Measurements from ENCODE around the gene SPAG16. TPM values are rescaled to one million over a fixed set of nuclear protein-coding genes. Genes with fewer than 3 reads are reported as not detected.

SPAG16 gene
- total RNA-seq, 1 donor from 2014 or later, result 18.1 TPM

GRCh38 chr2:213545964-213546475, 261.8 kb downstream of the SPAG16 start:
- Mint-ChIP-seq H3K36me3 (ENCODE audit: unreplicated experiment) (no peaks in the 10 kb centered on the region), H3K27ac (ENCODE audit: unreplicated experiment) (no peak overlapping the region), H3K27me3 (ENCODE audit: unreplicated experiment) (no peaks in the 10 kb centered on the region), H3K4me1 (ENCODE audit: low read depth, unreplicated experiment) (no peaks in the 10 kb centered on the region), H3K4me3 (ENCODE audit: unreplicated experiment) (no peak overlapping the region), H3K9me3 (ENCODE audit: unreplicated experiment) (no peaks in the 10 kb centered on the region)
- no peak for DNase-seq
- no peak for TF ChIP-seq CTCF (IDR thresholded peaks at IDR 0.05; ENCODE audit: partially characterized antibody, unreplicated experiment)

- Mint-ChIP-seq H3K4me3 (ENCODE audit: unreplicated experiment) (no peak overlapping the region), H3K4me1 (ENCODE audit: low read depth, unreplicated experiment) (no peaks in the 10 kb centered on the region), H3K36me3 (ENCODE audit: unreplicated experiment) (no peaks in the 10 kb centered on the region), H3K27me3 (ENCODE audit: unreplicated experiment) (no peaks in the 10 kb centered on the region), H3K27ac (ENCODE audit: unreplicated experiment) (no peak overlapping the region), H3K9me3 (ENCODE audit: unreplicated experiment) (no peaks in the 10 kb centered on the region)
- DNase-seq, result no peak
- no peak for TF ChIP-seq CTCF (IDR thresholded peaks at IDR 0.05; ENCODE audit: partially characterized antibody, unreplicated experiment)
These were observed 267.3 kb downstream of the SPAG16 start for GRCh38 chr2:213551526-213551925.

- DNase-seq, result no peak
- H3K4me3 Mint-ChIP-seq (ENCODE audit: unreplicated experiment), result no peak overlapping the region
- H3K36me3 Mint-ChIP-seq (ENCODE audit: unreplicated experiment), result no peaks in the 10 kb centered on the region
- no peaks in the 10 kb centered on the region for H3K27me3 Mint-ChIP-seq (ENCODE audit: unreplicated experiment)
- no peaks in the 10 kb centered on the region for H3K4me1 Mint-ChIP-seq (ENCODE audit: low read depth, unreplicated experiment)
- TF ChIP-seq CTCF (IDR thresholded peaks at IDR 0.05; ENCODE audit: partially characterized antibody, unreplicated experiment), result no peak
- no peak overlapping the region for H3K27ac Mint-ChIP-seq (ENCODE audit: unreplicated experiment)
- H3K9me3 Mint-ChIP-seq (ENCODE audit: unreplicated experiment), result no peaks in the 10 kb centered on the region
These were observed 274.8 kb downstream of the SPAG16 start for GRCh38 chr2:213559053-213559452.

- Mint-ChIP-seq H3K36me3 (ENCODE audit: unreplicated experiment) (no peaks in the 10 kb centered on the region), H3K4me1 (ENCODE audit: low read depth, unreplicated experiment) (no peaks in the 10 kb centered on the region), H3K27ac (ENCODE audit: unreplicated experiment) (no peak overlapping the region), H3K9me3 (ENCODE audit: unreplicated experiment) (no peaks in the 10 kb centered on the region), H3K27me3 (ENCODE audit: unreplicated experiment) (no peaks in the 10 kb centered on the region), H3K4me3 (ENCODE audit: unreplicated experiment) (no peak overlapping the region)
- TF ChIP-seq CTCF (IDR thresholded peaks at IDR 0.05; ENCODE audit: partially characterized antibody, unreplicated experiment), result no peak
- no peak for DNase-seq
These were observed 277.5 kb downstream of the SPAG16 start for GRCh38 chr2:213561759-213562158.

- H3K4me3 Mint-ChIP-seq (ENCODE audit: unreplicated experiment), result no peak overlapping the region
- H3K27ac Mint-ChIP-seq (ENCODE audit: unreplicated experiment), result no peak overlapping the region
- H3K36me3 Mint-ChIP-seq (ENCODE audit: unreplicated experiment), result no peaks in the 10 kb centered on the region
- no peaks in the 10 kb centered on the region for H3K27me3 Mint-ChIP-seq (ENCODE audit: unreplicated experiment)
- H3K9me3 Mint-ChIP-seq (ENCODE audit: unreplicated experiment), result no peaks in the 10 kb centered on the region
- no peak for DNase-seq
- TF ChIP-seq CTCF (IDR thresholded peaks at IDR 0.05; ENCODE audit: partially characterized antibody, unreplicated experiment), result no peak
- H3K4me1 Mint-ChIP-seq (ENCODE audit: low read depth, unreplicated experiment), result no peaks in the 10 kb centered on the region
These were observed 278.4 kb downstream of the SPAG16 start for GRCh38 chr2:213562539-213563180.
